Activated B cell treated with CpG ODN at 0.5 μM for 24 hours (primary cell): Measurements from ENCODE around the gene PLPPR3. TPM values are rescaled to one million over a fixed set of nuclear protein-coding genes. Genes with fewer than 3 reads are reported as not detected.

Experiments used
- ATAC-seq: fragments of 200-7000 bp; cut with Tn5 transposase; one replicate; pipeline ENCODE4 v1.10.0; 2021; ENCODE audit warnings: low read depth, mild to moderate bottlenecking, moderate library complexity
- CTCF ChIA-PET: fragments of 350-600 bp; sonication (Branson Sonifier 250); formaldehyde crosslinking; loops from one replicate; lab custom pipeline; 2021; ENCODE audit warnings: antibody characterized with exemption; lab: Charles Lee
- POLR2A ChIA-PET: fragments of 350-600 bp; sonication (Branson Sonifier 250); formaldehyde crosslinking; loops from one replicate; lab custom pipeline; 2021; ENCODE audit warnings: antibody characterized with exemption; lab: Charles Lee
- DNase-seq: peaks from one replicate; pipeline ENCODE4 v3.0.0; 2022
- H3K27ac Mint-ChIP-seq: one replicate; pipeline ENCODE4 v1.8.0; 2020; ENCODE audit warnings: mixed read lengths
- H3K27me3 Mint-ChIP-seq: one replicate; pipeline ENCODE4 v1.8.0; 2021; ENCODE audit warnings: mixed read lengths
- H3K36me3 Mint-ChIP-seq: one replicate; pipeline ENCODE4 v1.8.0; 2021; ENCODE audit warnings: low read depth, mixed read lengths
- H3K4me1 Mint-ChIP-seq: one replicate; pipeline ENCODE4 v1.8.0; 2021; ENCODE audit warnings: mixed read lengths
- H3K4me3 Mint-ChIP-seq: one replicate; pipeline ENCODE4 v1.8.0; 2020; ENCODE audit warnings: mild to moderate bottlenecking, mixed read lengths
- H3K9me3 Mint-ChIP-seq: one replicate; pipeline ENCODE4 v1.8.0; 2020; ENCODE audit warnings: mixed read lengths
- CTCF ChIP-seq: fragments of 200-600 bp; IDR thresholded peaks from one replicate; pipeline ENCODE4 v1.8.0; 2022; ENCODE audit warnings: antibody characterized with exemption, mild to moderate bottlenecking
- intact Hi-C: fragments of 100-400 bp; cut with micrococcal nuclease; formaldehyde crosslinking; loops from one replicate; pipeline ENCODE4 v1.15.1; 2024
- total RNA-seq: library from RNA; stranded (reverse); gene quantifications from 2 replicates; pipeline ENCODE4 v1.2.3, GENCODE V29; 2022

The PLPPR3 gene
- total RNA-seq, 1 donor from 2014 or later: not detected

- H3K4me1 Mint-ChIP-seq: peaks cover 31% of the 10 kb centered on the region
- CTCF ChIA-PET: no interaction called here
Observed at GRCh38 chr19:803686-804418, 17.9 kb downstream of the PLPPR3 start.

GRCh38 chr19:803099-803561 lies 18.6 kb downstream of the PLPPR3 start:
- Mint-ChIP-seq H3K36me3 (peaks cover 62% of the 10 kb centered on the region), H3K27ac (no peak overlapping the region), H3K4me3 (no peak overlapping the region), H3K4me1 (peaks cover 35% of the 10 kb centered on the region), H3K27me3 (no peaks in the 10 kb centered on the region), H3K9me3 (no peaks in the 10 kb centered on the region)
- DNase-seq (no peak), ATAC-seq (no peak)
- intact Hi-C loops: no loop called here
- CTCF ChIA-PET: no interaction called here
- no peak for TF ChIP-seq CTCF
- POLR2A ChIA-PET: no interaction called here

More at GRCh38 chr19:803686-804418, 17.9 kb downstream of the PLPPR3 start:
- intact Hi-C loops: no loop called here
- POLR2A ChIA-PET: interaction anchor here (0.5 kb wide), 1 partner anchor 12 kb away, joined by 6 read pairs; no protein-coding TSS in a partner anchor
- Mint-ChIP-seq H3K4me3 (no peak overlapping the region), H3K9me3 (no peaks in the 10 kb centered on the region), H3K27me3 (no peaks in the 10 kb centered on the region), H3K36me3 (peaks cover 63% of the 10 kb centered on the region), H3K27ac (no peak overlapping the region)
- ATAC-seq (no peak), DNase-seq (no peak)
- TF ChIP-seq CTCF: no peak

GRCh38 chr19:802498-803098 lies 19.2 kb downstream of the PLPPR3 start:
- intact Hi-C loops: no loop called here
- Mint-ChIP-seq H3K27ac (no peak overlapping the region), H3K9me3 (no peaks in the 10 kb centered on the region), H3K4me1 (peaks cover 35% of the 10 kb centered on the region), H3K27me3 (no peaks in the 10 kb centered on the region), H3K36me3 (peaks cover 57% of the 10 kb centered on the region), H3K4me3 (no peak overlapping the region)
- POLR2A ChIA-PET: interaction anchor here (0.5 to 0.6 kb wide), 2 partner anchors 45 to 144 kb away, joined by 3 to 4 read pairs; no protein-coding TSS in a partner anchor
- ATAC-seq: no peak
- no peak for DNase-seq
- TF ChIP-seq CTCF: no peak
- CTCF ChIA-PET: no interaction called here

GRCh38 chr19:801861-802497 lies 19.8 kb downstream of the PLPPR3 start:
- no peak overlapping the region for H3K4me3 Mint-ChIP-seq
- TF ChIP-seq CTCF: no peak
- ChIA-PET CTCF (no interaction called here), POLR2A (interaction anchor here (0.5 to 0.6 kb wide), 2 partner anchors 45 to 145 kb away, joined by 3 to 4 read pairs; no protein-coding TSS in a partner anchor)
- intact Hi-C loops: no loop called here
- ATAC-seq: no peak
- peaks cover 51% of the 10 kb centered on the region for H3K36me3 Mint-ChIP-seq
- DNase-seq: no peak
- H3K9me3 Mint-ChIP-seq: no peaks in the 10 kb centered on the region
- H3K27ac Mint-ChIP-seq: no peak overlapping the region
- peaks cover 36% of the 10 kb centered on the region for H3K4me1 Mint-ChIP-seq
- no peaks in the 10 kb centered on the region for H3K27me3 Mint-ChIP-seq
